ENCODE measurements around the gene TRMT1L.

TRMT1L gene

DNA sequence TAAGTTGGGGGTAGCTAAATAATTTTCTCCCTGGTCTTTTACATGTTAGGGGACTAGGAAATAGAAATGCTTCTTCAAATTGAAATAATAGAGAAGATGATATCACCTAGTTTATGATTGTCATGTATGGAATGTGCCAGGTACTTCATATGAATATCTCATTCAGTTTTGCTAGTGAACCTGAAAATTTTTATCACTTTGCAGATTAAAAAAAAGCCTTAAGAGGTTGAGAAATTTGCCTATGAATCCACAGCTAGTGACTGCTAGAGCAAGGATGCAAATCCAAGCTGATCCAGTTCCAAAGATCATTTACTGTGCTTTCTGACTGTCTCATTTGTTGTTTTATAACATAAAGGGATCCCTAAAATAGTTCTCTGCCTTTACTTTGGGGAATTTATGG lies 86.7 kb downstream of the TRMT1L start:
- no peak for DNase-seq
- in situ Hi-C loops (cut with MboI; ENCODE audit: low pct_unique_long_range_greater_than_20kb, low sequenced_read_pairs): no loop called here

DNA sequence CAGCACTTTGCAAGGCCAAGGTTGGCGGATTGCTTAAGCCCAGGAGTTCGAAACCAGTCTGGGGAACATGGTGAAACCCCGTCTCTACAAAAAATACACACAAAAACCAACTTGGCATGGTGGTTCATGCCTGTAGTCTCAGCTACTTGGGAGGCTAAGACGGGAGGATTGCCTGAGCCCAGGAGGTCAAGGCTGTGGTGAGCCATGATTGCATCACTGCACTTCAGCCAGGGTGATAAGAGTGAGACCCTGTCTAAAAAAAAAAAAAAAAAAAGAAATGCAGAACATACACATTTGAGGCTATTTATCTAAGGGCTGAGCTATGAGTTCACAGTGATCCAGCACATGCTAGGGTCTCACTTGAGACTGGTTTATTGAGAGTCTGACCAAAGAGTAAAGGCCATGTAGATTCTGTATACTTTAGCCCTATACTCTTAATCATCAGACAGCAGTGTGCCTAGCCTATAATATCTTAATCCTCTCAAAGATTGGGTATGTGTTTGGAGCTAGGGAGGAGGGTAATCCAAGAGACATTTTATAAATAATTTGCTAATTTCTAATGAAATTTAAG lies 87.5 kb downstream of the TRMT1L start:
- DNase-seq: no peak
- in situ Hi-C loops (cut with MboI; ENCODE audit: low pct_unique_long_range_greater_than_20kb, low sequenced_read_pairs): no loop called here

- no peak for DNase-seq
- in situ Hi-C loops (cut with MboI; ENCODE audit: low pct_unique_long_range_greater_than_20kb, low sequenced_read_pairs): no loop called here
These were observed 88.4 kb downstream of the TRMT1L start for GRCh38 chr1:185068341-185068740.

All from KBM-7 (cell line).